Heart left ventricle (tissue), 16 donors: ENCODE data around the gene MRPS23. TPM values are rescaled to one million over a fixed set of nuclear protein-coding genes. Genes with fewer than 3 reads are reported as not detected.

Experiments
- ATAC-seq, 4 donors: fragments of 200-7000 bp; cut with Tn5 transposase; one replicate each; pipeline ENCODE4 v1.9.1; 2020 to 2022; ENCODE audit warnings: moderate library complexity in 4 of 4, mild to moderate bottlenecking in 3 of 4, moderate number of reproducible peaks in 1 of 4
- DNase-seq, 5 donors: peaks; one replicate each; pipeline ENCODE4 v3.0.0-alpha.2; 2020
- H3K27ac ChIP-seq, 12 donors: fragments of 200-600 bp; sonication (generic) in 4 of 12; one replicate each; pipeline versions ENCODE4 v1.5.0 to v1.8.0; 2016 to 2022; ENCODE audit warnings: mild to moderate bottlenecking in 2 of 12
- H3K27me3 ChIP-seq, 9 donors: fragments of 200-600 bp; sonication (generic) in 2 of 9; one replicate each; pipeline versions ENCODE4 v1.5.1 to v1.8.0; 2016 to 2022; ENCODE audit warnings: mild to moderate bottlenecking in 3 of 9
- H3K36me3 ChIP-seq, 9 donors: fragments of 200-600 bp; sonication (generic) in 2 of 9; one replicate each; pipeline versions ENCODE4 v1.5.0 to v1.8.0; 2018 to 2022; ENCODE audit warnings: mild to moderate bottlenecking in 2 of 9
- H3K4me1 ChIP-seq, 12 donors: fragments of 200-600 bp; sonication (generic) in 4 of 12; one replicate each; pipeline versions ENCODE4 v1.5.0 to v1.8.0; 2016 to 2022; ENCODE audit warnings: mild to moderate bottlenecking in 3 of 12
- H3K4me3 ChIP-seq, 12 donors: fragments of 200-600 bp; sonication (generic) in 4 of 12; one replicate each; pipeline versions ENCODE4 v1.5.0 to v1.8.0; 2017 to 2022; ENCODE audit warnings: mild to moderate bottlenecking in 9 of 12, moderate library complexity in 4 of 12
- H3K9me3 ChIP-seq, 12 donors: fragments of 200-600 bp; sonication (generic) in 4 of 12; one replicate each; pipeline versions ENCODE4 v1.5.0 to v1.8.0; 2016 to 2022; ENCODE audit warnings: mild to moderate bottlenecking in 1 of 12
- POLR2A ChIP-seq, 2 donors: fragments of 450-650 bp; IDR thresholded peaks; one replicate each; pipeline ENCODE4 v1.6.1; 2017; ENCODE audit warnings: antibody characterized with exemption in 2 of 2, mild to moderate bottlenecking in 2 of 2, moderate library complexity in 2 of 2
- WGBS, 4 donors: extraction: QIAGEN DNeasy Blood & Tissue Kit in 2 of 4; methylation state at CpG; one replicate each; pipeline versions ENCODE4 v1.1.5 to v1.1.7; 2013 to 2018; 5-methylcytosine and 5-hydroxymethylcytosine counted together
- intact Hi-C, 10 donors: fragments of 100-400 bp; cut with DNase I; formaldehyde crosslinking; loops; one replicate each; pipeline versions ENCODE4 v1.11.1 to v1.14.2; 2022
- polyA plus RNA-seq, 2 donors: library from polyadenylated mRNA; stranded (reverse); fragments of 200-250 nt; gene quantifications; one replicate each; pipeline ENCODE4 v1.2.3, GENCODE V29; 2013
- total RNA-seq, 9 donors: library from RNA; depleted of rRNA in 2 of 9; stranded (reverse); fragments of >200 nt in 2 of 9; fragmentation: NEBNext Ultra II Directional in 3 of 9; extraction: Animal tissue kit (Norgen Biotek cat#: 25700) in 3 of 9; gene quantifications; one replicate each; pipeline versions ENCODE4 v1.1.0 to v1.2.4, GENCODE V29; 2016 to 2023
- TF ChIP-seq, protein P1 (sequence below), 12 donors: fragments of 200-600 bp; sonication (generic) in 4 of 12; IDR thresholded peaks; one replicate each; pipeline versions ENCODE4 v1.5.0 to v1.8.0; 2018 to 2022; ENCODE audit warnings: antibody characterized with exemption in 12 of 12, mild to moderate bottlenecking in 5 of 12
- donor health status: ischemic (EF 13 %, LVEDD 7.1; RV severe dilation, severe dysfunction).
- donor health status: healthy with polysubstance abuse.
- donor health status: DM: no; HTN: yes; CAD: no.
- donor health status: DM: no; HTN: no; CAD: no.
- donor health status: ischemic (EF 25% LVEDD 6.9; RV normal size, moderate dysfunction).
- donor health status: ischemic (EF 25% LVEDD 5.7; RV mildly dilated, moderate dysfunction).
- donor health status: healthy.
- donor health status: DM: yes; HTN: yes; CAD: no.
- donor health status: ischemic (EF 35%, LVEDD 5.7; RV mildly dilated, moderate dysfunction).
- donor health status: nonischemic (EF 11% LVEDD 7.7; RV severe dilation, severe dysfunction).
- donor health status: DM: yes; HTN: yes; CAD: no.
- donor health status: PGD.
- donor health status: ischemic (EF 29% LVEDD 5.4; RV normal size, mild dysfunction).
- donor health status: nonischemic (EF 23%, LVEDD 6.1; RV moderate dilation, normal function).

MRPS23 gene
- total and polyA plus RNA-seq, 11 donors, result 23.9 to 207 (median 71.8) TPM

DNA sequence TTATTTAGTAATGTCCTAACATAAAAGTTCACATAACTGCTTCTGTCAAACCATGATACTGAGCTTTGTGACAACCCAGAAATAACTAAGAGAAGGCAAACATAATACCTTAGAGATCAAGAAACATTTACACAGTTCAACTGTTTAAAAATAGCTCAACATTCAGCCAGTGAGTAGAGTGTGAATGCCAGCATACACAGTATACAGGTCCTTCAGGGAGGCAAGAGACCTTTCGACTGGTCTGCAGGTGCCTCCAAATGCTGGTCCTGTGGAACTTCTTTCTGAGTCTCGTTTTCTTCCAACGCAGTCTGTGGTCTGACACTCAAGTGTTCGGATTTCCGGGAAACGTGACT lies 10.3 kb downstream of the MRPS23 start:
- peaks cover 0 to 70% (median 52%) of the 10 kb centered on the region in 9 donors for H3K36me3 ChIP-seq
- intact Hi-C loops, result loop anchor here in 6 of 10 donors (5.0 to 10.0 kb wide), 7 partner anchors 95 to 715 kb away; partner anchors contain the start of gene CCDC182 (in 1 of the 6)
- H3K4me1 ChIP-seq, result peaks cover 0 to 55% (median 14%) of the 10 kb centered on the region in 12 donors
- H3K9me3 ChIP-seq, result no peaks in the 10 kb centered on the region
- H3K27me3 ChIP-seq, result no peaks in the 10 kb centered on the region
- H3K27ac ChIP-seq, result peak overlapping the region; percentile 9 to 95 (median 78)
- WGBS, 4 donors, result 50 to 72% (median 61%) methylated on average over 6 of the region's 6 CpGs
- DNase-seq (no peak), ATAC-seq (peak; percentile 76 to 91 (median 82))
- TF ChIP-seq, protein P1, sequence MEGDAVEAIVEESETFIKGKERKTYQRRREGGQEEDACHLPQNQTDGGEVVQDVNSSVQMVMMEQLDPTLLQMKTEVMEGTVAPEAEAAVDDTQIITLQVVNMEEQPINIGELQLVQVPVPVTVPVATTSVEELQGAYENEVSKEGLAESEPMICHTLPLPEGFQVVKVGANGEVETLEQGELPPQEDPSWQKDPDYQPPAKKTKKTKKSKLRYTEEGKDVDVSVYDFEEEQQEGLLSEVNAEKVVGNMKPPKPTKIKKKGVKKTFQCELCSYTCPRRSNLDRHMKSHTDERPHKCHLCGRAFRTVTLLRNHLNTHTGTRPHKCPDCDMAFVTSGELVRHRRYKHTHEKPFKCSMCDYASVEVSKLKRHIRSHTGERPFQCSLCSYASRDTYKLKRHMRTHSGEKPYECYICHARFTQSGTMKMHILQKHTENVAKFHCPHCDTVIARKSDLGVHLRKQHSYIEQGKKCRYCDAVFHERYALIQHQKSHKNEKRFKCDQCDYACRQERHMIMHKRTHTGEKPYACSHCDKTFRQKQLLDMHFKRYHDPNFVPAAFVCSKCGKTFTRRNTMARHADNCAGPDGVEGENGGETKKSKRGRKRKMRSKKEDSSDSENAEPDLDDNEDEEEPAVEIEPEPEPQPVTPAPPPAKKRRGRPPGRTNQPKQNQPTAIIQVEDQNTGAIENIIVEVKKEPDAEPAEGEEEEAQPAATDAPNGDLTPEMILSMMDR (IDR thresholded peaks at IDR 0.05), result no peak
- peak in 1 of 2 donors; percentile 38 for TF ChIP-seq POLR2A (IDR thresholded peaks at IDR 0.05)
- no peak overlapping the region for H3K4me3 ChIP-seq

DNA sequence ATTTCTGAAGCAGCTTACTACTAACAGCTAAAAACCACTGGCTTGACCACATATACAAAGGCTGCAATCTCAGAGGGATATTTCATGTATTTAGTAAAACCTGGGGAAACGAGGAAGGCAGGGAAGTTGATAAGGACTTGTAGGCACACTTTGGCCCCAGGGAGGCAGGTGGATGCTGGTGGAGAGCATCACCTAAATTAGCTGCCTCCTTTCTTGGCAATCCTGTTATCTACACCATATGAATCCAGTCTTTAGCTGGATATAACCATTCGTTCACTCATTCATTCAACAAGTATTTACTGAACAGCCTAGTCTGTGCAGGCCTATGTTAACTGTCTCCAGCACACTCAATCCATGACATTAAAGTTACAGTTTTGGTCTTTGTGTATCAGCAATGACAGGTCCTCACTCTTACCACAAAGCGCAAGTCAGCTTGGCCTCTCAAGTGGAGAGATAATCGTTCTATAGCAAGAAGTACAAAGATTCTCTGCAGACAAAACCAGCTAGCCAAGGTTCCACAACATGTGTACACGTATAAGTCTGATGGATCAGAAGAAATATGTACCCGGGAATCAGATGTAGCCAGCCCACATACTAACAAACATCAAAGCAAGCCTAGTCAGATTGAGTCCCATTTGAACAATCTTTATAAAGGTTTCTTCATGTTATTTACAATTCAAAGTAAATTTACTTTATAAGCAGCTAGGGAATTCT lies 10.8 kb downstream of the MRPS23 start:
- 43 to 62% (median 47%) methylated on average over 6 of the region's 6 CpGs for WGBS, 4 donors
- H3K36me3 ChIP-seq, result peaks cover 0 to 66% (median 47%) of the 10 kb centered on the region in 9 donors
- no peaks in the 10 kb centered on the region for H3K9me3 ChIP-seq
- no peak overlapping the region for H3K4me3 ChIP-seq
- no peak for TF ChIP-seq POLR2A (IDR thresholded peaks at IDR 0.05)
- TF ChIP-seq, protein P1 (IDR thresholded peaks at IDR 0.05), result no peak
- no peak for DNase-seq
- H3K4me1 ChIP-seq, result peaks cover 0 to 58% (median 15%) of the 10 kb centered on the region in 12 donors
- intact Hi-C loops, result loop anchor here in 6 of 10 donors (5.0 to 10.0 kb wide), 7 partner anchors 94 to 714 kb away; partner anchors contain the start of gene CCDC182 (in 1 of the 6)
- peak overlapping the region; percentile 9 to 95 (median 78) for H3K27ac ChIP-seq
- ATAC-seq, result peak in 1 of 4 donors; percentile 37
- no peaks in the 10 kb centered on the region for H3K27me3 ChIP-seq

DNA sequence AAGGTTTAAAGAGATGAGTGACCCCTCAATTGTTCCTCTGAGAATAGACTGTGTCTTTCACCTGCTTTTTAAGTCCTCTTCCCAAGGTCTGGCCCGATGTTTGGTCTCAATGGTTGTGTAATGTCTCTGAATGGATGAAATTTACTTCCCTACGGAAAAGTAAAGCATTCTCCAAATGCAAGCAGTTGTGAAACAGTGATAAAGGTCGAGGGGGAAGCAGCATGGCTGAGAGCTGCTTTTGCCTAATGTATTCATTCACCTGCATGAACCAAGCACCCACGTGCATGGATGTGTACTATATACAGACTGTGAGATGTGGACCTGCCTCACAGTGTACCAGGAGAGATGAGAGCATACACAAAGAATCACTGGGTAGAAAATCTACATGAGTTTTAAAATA lies 11.4 kb downstream of the MRPS23 start:
- Histone ChIP-seq H3K4me1 (peaks cover 0 to 64% (median 16%) of the 10 kb centered on the region in 12 donors), H3K4me3 (no peak overlapping the region), H3K27ac (peak overlapping the region; percentile 9 to 95 (median 78)), H3K36me3 (peaks cover 0 to 60% (median 47%) of the 10 kb centered on the region in 9 donors), H3K9me3 (no peaks in the 10 kb centered on the region), H3K27me3 (no peaks in the 10 kb centered on the region)
- TF ChIP-seq, protein P1 (IDR thresholded peaks at IDR 0.05), result no peak
- TF ChIP-seq POLR2A (IDR thresholded peaks at IDR 0.05), result no peak
- DNase-seq (no peak), ATAC-seq (no peak)
- intact Hi-C loops, result loop anchor here in 6 of 10 donors (5.0 to 10.0 kb wide), 7 partner anchors 94 to 714 kb away; partner anchors contain the start of gene CCDC182 (in 1 of the 6)
- WGBS, 4 donors, result 63 to 72% (median 67%) methylated on average over 4 of the region's 4 CpGs

DNA sequence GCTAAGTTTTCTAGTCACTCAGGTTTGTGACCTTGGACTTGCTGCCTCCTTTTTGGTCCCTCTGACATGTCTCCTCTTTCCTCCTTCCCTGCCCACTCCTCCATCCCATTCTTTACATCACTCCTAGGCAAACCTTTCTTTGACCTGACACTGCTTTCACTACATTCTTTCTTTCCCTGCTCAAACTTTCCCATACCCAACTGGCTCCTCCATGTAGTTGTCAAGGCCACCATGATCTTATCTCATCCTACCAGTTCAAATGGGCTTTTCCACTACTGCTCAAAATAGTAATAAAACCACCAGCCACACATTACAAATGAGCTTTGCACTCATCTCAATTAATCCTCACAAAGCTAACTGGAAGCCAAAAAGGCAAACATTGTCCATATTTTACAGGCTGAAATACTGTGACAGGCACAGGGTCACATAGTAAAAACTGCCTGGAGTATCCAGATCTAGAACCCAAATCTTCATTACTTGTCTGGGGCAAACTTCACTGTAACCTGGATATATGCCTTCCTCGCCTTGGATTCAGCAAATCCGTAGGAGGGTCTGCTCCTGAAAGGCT lies 14.4 kb downstream of the MRPS23 start:
- H3K27me3 ChIP-seq, result no peaks in the 10 kb centered on the region
- no peak for DNase-seq
- intact Hi-C loops, result loop anchor here in 8 of 10 donors (2.0 to 10.0 kb wide), 9 partner anchors 15 to 711 kb away; partner anchors contain the start of genes CCDC182 (in 1 of the 8) and MRPS23 (in 1 of the 8)
- H3K36me3 ChIP-seq, result peaks cover 0 to 36% (median 30%) of the 10 kb centered on the region in 9 donors
- no peaks in the 10 kb centered on the region for H3K9me3 ChIP-seq
- TF ChIP-seq POLR2A (IDR thresholded peaks at IDR 0.05), result no peak
- TF ChIP-seq, protein P1 (IDR thresholded peaks at IDR 0.05), result no peak
- peaks cover 0 to 63% (median 22%) of the 10 kb centered on the region in 12 donors for H3K4me1 ChIP-seq
- H3K4me3 ChIP-seq, result no peak overlapping the region
- 86 to 94% (median 90%) methylated on average over 2 of the region's 2 CpGs for WGBS, 4 donors
- peak overlapping the region; percentile 42 to 95 (median 80) for H3K27ac ChIP-seq
- ATAC-seq, result no peak
